ENCODE measurements around the gene MED27. TPM values are rescaled to one million over a fixed set of nuclear protein-coding genes. Genes with fewer than 3 reads are reported as not detected.

Gene MED27
- total RNA-seq, 1 donor from 2014 or later: 34.5 TPM

DNA sequence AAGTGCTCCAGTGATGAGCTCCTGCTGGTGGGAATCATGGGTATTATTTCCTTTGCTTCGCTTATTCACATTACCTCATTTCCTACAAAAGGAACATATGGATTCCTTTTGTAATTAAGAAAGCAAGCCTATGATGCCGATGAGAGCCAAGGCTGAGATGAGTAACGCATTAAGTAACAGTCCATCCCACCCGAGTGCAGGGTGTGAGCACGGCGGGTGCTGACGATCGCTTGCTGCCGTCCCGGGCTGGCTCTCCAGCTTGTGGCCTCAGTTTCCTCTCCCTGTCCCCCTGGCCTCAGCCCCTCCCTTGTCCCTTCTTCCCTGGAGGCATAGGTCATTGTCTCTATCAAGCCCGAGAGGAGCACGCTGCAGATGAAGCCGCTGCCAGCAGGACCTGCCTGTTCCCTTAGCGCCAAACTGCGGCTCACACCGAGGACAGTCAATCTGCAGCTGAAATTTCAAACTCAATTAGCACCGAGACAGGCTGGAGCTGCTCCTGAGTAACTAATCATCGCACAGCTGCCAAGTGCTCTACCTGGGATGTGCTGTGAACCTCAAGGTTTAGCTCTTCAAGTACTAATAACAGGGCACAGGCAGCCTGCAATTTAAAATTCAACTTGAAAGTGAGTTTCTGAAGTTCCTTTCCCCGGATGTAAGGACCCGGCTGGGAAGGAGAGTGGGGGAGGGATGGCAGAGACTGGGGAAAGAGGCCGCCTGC is 224.6 kb downstream of the MED27 start:
- TF ChIP-seq, protein P1, sequence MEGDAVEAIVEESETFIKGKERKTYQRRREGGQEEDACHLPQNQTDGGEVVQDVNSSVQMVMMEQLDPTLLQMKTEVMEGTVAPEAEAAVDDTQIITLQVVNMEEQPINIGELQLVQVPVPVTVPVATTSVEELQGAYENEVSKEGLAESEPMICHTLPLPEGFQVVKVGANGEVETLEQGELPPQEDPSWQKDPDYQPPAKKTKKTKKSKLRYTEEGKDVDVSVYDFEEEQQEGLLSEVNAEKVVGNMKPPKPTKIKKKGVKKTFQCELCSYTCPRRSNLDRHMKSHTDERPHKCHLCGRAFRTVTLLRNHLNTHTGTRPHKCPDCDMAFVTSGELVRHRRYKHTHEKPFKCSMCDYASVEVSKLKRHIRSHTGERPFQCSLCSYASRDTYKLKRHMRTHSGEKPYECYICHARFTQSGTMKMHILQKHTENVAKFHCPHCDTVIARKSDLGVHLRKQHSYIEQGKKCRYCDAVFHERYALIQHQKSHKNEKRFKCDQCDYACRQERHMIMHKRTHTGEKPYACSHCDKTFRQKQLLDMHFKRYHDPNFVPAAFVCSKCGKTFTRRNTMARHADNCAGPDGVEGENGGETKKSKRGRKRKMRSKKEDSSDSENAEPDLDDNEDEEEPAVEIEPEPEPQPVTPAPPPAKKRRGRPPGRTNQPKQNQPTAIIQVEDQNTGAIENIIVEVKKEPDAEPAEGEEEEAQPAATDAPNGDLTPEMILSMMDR (IDR thresholded peaks at IDR 0.05; ENCODE audit: insufficient read depth, low read length, poor library complexity, severe bottlenecking): no peak
- no peak for DNase-seq (ENCODE audit: low read depth)
- Histone ChIP-seq H3K4me3 (ENCODE audit: low read depth, low read length) (no peak overlapping the region), H3K36me3 (ENCODE audit: control insufficient read depth, insufficient read depth, low read length) (peaks cover 1% of the 10 kb centered on the region), H3K27me3 (ENCODE audit: control insufficient read depth, insufficient read depth, low read length) (peaks cover 7% of the 10 kb centered on the region)

DNA sequence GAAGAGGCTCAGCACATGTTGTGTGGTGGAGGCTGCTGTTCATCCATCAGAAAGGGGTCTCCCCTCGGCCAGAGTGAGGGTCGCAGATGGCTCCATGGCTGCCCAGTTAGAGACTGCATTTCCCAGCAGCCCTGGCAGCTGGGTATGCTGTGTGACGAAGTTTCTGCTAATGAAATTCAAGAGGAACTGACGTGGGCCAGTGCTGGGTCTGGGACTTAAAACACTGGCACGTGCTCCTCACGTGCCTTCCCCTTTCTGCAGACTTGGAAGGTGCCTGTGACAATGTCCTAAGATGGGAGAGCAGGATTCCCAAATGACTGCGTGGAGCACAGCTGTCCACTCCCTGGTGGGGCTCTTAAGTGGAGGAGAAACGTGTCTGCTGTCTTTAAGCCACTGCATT is 225.3 kb downstream of the MED27 start:
- H3K27me3 ChIP-seq (ENCODE audit: control insufficient read depth, insufficient read depth, low read length): peaks cover 7% of the 10 kb centered on the region
- H3K36me3 ChIP-seq (ENCODE audit: control insufficient read depth, insufficient read depth, low read length): peaks cover under 1% of the 10 kb centered on the region
- TF ChIP-seq, protein P1 (IDR thresholded peaks at IDR 0.05; ENCODE audit: insufficient read depth, low read length, poor library complexity, severe bottlenecking): no peak
- H3K4me3 ChIP-seq (ENCODE audit: low read depth, low read length): no peak overlapping the region
- no peak for DNase-seq (ENCODE audit: low read depth)

DNA sequence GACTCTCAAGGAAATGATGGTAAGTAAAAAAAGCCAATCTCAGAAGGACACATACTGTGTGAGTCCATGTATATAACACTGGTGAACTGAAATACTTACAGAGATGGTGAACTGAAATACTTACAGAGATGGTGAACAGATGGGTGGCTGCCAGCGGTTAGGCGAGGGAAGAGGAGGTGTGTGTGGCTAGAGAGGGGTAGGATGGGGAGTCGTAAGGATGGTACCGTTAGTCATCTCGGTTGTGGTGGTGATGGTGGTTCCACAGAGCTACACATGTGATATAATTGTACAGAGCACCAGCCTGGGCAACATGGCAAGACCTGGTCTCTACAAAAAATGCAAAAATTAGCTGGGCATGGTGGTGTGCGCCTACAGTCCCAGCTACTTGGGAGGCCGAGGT is 226.2 kb downstream of the MED27 start:
- TF ChIP-seq, protein P1 (IDR thresholded peaks at IDR 0.05; ENCODE audit: insufficient read depth, low read length, poor library complexity, severe bottlenecking): no peak
- Histone ChIP-seq H3K27me3 (ENCODE audit: control insufficient read depth, insufficient read depth, low read length) (peaks cover 10% of the 10 kb centered on the region), H3K4me3 (ENCODE audit: low read depth, low read length) (no peak overlapping the region), H3K36me3 (ENCODE audit: control insufficient read depth, insufficient read depth, low read length) (no peaks in the 10 kb centered on the region)
- DNase-seq (ENCODE audit: low read depth): no peak

DNA sequence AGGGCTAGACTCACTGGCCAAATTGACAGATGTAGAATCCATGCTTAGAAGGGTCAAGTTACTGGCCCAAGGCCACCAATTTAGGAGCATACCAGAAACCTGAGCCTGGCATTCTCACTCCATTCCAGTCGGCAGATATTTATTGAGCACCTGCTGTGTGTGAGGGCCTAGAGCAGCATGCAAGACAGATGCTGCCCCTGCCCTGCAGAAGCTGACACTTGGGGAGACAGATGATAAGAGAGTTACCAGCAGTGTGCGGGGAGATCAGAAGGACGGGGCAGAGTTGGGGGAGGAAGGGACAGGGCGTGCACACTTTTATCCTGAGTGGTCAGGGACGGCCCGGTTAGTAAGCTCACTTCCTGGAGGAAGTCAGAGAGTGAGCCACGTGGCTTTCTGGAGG is 228.3 kb downstream of the MED27 start:
- no peak for DNase-seq (ENCODE audit: low read depth)
- Histone ChIP-seq H3K27me3 (ENCODE audit: control insufficient read depth, insufficient read depth, low read length) (peaks cover 14% of the 10 kb centered on the region), H3K4me3 (ENCODE audit: low read depth, low read length) (no peak overlapping the region), H3K36me3 (ENCODE audit: control insufficient read depth, insufficient read depth, low read length) (no peaks in the 10 kb centered on the region)
- TF ChIP-seq, protein P1 (IDR thresholded peaks at IDR 0.05; ENCODE audit: insufficient read depth, low read length, poor library complexity, severe bottlenecking): no peak

DNA sequence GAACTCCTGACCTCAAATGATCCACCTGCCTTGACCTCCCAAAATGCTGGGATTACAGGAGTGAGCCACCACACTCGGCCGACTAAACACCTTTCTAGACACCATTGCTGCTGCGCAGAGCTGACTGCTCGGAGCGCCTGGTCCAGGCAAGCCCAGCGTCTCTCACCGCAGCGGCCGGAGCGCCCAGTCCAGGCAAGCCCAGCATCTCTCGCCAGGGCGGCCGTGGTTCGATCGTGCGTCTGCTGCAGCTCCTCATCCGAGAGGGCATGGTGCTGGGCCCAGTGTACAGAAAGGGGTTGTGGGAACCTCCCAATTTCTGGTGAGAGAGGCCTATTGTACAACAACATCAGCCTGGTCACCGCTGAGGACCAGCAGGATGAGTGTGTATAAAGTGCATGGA is 230.3 kb downstream of the MED27 start:
- TF ChIP-seq, protein P1 (IDR thresholded peaks at IDR 0.05; ENCODE audit: insufficient read depth, low read length, poor library complexity, severe bottlenecking): no peak
- no peak overlapping the region for H3K4me3 ChIP-seq (ENCODE audit: low read depth, low read length)
- H3K27me3 ChIP-seq (ENCODE audit: control insufficient read depth, insufficient read depth, low read length): peaks cover 11% of the 10 kb centered on the region
- no peaks in the 10 kb centered on the region for H3K36me3 ChIP-seq (ENCODE audit: control insufficient read depth, insufficient read depth, low read length)
- DNase-seq (ENCODE audit: low read depth): no peak

Measured in kidney epithelial cell (primary cell).